Liver (tissue), 3 donors: ENCODE measurements around the gene RSPH6A.

ENCODE experiments used
- HNF4G ChIP-seq: IDR thresholded peaks from 2 replicates; pipeline ENCODE4 v1.6.1; 2016; ENCODE audit warnings: antibody characterized with exemption
- NR2F2 ChIP-seq: IDR thresholded peaks from 2 replicates; pipeline ENCODE4 v1.6.1; 2016; ENCODE audit warnings: antibody characterized with exemption
- SP1 ChIP-seq: IDR thresholded peaks from 2 replicates; pipeline ENCODE4 v1.6.1; 2018; ENCODE audit warnings: antibody characterized with exemption, mild to moderate bottlenecking
- YY1 ChIP-seq: IDR thresholded peaks from 2 replicates; pipeline ENCODE4 v1.6.1; 2016; ENCODE audit warnings: antibody characterized with exemption, mild to moderate bottlenecking
- ZBTB33 ChIP-seq: IDR thresholded peaks from 2 replicates; pipeline ENCODE4 v1.6.1; 2016; ENCODE audit warnings: antibody characterized with exemption
- TF ChIP-seq, protein P1 (sequence below): fragments of 150-350 bp; IDR thresholded peaks from 2 replicates; pipeline ENCODE4 v1.5.1; 2017; ENCODE audit warnings: improper control_type of control experiment, low read depth, low read length; ENCODE audit not compliant: missing input control
- donor health status: healthy.
- donor health status: healthy.

GRCh38 chr19:45785781-45786532 lies 29.2 kb downstream of the RSPH6A start:
- TF ChIP-seq, protein P1, sequence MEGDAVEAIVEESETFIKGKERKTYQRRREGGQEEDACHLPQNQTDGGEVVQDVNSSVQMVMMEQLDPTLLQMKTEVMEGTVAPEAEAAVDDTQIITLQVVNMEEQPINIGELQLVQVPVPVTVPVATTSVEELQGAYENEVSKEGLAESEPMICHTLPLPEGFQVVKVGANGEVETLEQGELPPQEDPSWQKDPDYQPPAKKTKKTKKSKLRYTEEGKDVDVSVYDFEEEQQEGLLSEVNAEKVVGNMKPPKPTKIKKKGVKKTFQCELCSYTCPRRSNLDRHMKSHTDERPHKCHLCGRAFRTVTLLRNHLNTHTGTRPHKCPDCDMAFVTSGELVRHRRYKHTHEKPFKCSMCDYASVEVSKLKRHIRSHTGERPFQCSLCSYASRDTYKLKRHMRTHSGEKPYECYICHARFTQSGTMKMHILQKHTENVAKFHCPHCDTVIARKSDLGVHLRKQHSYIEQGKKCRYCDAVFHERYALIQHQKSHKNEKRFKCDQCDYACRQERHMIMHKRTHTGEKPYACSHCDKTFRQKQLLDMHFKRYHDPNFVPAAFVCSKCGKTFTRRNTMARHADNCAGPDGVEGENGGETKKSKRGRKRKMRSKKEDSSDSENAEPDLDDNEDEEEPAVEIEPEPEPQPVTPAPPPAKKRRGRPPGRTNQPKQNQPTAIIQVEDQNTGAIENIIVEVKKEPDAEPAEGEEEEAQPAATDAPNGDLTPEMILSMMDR, result no peak
- TF ChIP-seq NR2F2 (no peak), SP1 (no peak), ZBTB33 (no peak), HNF4G (no peak), YY1 (no peak)
